GM18507 (cell line): ENCODE results near the gene STK39.

Source experiments
- DNase-seq: peaks from one replicate; pipeline ENCODE4 v3.0.0; 2011; ENCODE audit warnings: low read depth; ENCODE audit not compliant: insufficient read length; ENCODE audit errors: extremely low spot score
- FAIRE-seq: peaks from 2 replicates; lab custom pipeline; 2011; peaks lifted over from hg19 to GRCh38; lab: Jason Lieb, UNC

The STK39 gene

DNA sequence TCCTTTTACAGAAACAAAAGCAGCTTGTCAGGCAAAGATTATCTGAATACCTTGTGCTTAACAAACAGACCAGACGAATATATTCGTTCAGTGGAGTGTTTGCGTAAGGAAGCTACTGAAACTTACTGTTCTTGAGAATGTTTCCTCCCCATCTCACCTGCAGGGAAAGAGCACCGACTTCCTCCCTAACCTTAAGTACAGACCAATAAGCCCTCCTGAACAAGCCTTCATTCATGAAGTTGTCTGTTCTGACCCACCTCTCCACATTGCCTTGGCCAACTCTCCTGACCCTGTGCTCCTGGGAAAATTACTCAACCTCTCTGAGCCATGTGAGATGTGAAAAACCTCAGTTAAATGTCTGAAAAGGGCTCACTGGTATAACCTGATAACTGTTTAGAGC, 35.2 kb downstream of the STK39 start:
- DNase-seq (no peak), FAIRE-seq (no peak)

DNA sequence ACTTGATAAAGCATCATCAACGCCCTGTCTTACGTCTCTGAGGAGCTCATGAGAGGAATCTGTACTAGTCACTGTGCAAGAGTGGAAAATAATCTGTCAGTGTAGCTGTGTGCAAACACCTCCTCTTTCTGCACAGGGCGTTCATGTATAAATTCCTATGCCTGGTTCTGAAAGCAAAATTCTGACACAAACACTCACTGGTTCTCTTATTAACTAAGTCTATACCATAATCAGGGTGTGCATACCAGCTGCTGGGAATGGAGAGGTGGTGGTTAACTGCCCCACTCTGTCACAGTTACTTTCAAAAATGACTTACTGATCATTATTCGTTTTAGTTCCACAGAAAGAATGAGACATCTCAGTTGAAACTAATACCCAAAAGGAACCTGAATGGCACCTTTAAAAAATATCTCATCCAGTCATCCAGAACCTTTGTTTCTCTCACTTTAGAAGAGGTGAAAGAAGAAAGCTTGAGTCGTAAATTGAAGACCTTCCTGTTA, 35.7 kb downstream of the STK39 start:
- DNase-seq: no peak
- no peak for FAIRE-seq

DNA sequence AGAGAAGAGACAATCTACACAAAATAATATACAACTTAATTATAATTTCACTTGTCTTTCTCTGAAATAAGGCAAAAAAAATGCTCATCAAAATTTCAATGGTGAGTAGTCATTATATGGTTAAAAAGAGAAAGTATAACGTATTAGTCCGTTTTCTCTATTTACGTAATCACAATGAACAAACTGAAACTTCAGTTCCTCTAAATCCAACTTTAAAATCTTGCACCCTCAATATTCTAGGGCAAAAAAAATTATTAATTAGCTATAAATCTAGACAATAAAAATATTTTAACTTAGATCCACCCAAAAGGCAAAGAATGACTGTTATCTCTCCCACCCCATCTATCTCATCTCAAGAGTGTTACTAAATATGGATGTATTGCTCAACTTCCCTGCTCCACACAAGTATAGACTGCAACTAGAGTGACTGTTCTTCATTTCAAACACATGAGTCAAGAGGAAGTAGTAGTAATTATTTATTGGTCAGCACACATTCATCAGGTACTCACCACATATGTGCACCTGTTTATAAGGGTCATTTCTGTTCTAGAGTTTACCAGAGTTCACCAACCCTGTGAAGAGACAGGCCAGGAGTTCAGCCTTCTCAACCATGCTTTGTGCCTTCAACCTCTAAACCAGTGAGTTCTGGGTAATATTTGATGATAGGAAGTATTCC, 36.4 kb downstream of the STK39 start:
- FAIRE-seq (no peak), DNase-seq (no peak)

DNA sequence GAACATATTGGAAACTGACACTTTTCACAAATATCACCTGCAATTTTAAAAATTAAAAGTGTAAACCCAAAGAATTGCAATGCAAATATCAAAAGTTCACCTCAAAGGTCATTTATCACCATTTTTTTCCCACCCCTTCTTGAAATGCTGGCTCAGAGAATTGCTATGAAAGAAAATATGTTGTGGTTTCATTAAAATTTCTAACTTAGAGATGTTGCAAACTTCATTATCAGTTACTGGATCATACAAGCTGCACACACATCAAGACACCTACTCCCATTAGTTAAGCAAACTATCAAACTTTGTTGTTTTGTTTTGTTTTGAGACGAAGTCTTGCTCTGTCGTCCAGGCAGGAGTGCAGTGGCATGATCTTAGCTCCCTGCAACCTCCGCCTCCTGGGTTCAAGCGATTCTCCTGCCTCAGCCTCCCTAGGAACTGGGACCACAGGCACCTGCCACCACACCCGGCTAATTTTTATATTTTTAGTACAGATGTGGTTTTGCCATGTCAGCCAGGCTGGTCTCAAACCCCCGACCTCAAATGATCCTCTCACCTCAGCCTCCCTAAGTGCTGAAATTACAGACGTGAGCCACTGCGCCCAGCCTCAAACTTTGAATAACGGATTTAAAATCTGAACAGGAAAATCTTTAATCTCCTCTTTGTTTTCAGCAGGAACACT, 37.0 kb downstream of the STK39 start:
- DNase-seq (no peak), FAIRE-seq (no peak)

DNA sequence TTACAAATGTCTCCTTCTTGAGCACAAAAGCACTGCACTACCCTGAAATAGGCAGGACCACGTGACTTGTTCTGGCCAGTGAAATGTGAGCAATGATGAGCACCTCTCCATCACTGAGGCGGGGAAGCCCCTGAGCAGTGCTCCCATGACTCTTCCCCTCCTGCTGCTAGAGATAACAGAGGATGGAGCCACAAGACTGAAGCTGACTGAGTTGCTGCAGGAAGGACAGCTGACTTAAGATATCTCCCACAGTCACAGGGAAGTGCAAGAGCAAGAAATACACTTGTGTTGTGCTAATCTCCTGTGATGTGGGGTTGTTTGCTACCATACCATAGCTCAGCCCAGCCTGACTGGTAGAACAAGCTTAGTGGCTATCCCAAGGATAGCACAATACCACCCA, 38.7 kb downstream of the STK39 start:
- FAIRE-seq: no peak

DNA sequence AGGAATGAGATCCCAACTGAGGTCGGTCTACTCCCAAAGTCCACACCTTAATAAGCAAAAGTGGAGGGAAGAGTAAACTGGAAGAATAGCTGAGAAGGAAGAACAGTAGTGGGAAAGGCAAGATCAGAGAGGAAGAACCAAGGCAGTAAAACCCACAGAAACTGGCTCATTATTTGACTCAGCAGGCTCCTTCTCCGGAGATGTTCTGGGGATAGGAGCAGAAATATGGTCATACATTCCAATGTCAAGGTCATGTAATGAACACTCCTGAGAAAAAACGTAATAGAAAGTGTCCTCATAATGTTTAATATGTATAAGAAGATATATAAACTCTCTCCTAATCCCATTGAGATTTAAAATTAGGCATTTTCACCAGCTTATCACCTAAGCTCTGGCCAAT, 39.5 kb downstream of the STK39 start:
- no peak for DNase-seq
- FAIRE-seq: no peak

More for the DNA sequence above, 38.7 kb downstream of the STK39 start:
- no peak for DNase-seq

DNA sequence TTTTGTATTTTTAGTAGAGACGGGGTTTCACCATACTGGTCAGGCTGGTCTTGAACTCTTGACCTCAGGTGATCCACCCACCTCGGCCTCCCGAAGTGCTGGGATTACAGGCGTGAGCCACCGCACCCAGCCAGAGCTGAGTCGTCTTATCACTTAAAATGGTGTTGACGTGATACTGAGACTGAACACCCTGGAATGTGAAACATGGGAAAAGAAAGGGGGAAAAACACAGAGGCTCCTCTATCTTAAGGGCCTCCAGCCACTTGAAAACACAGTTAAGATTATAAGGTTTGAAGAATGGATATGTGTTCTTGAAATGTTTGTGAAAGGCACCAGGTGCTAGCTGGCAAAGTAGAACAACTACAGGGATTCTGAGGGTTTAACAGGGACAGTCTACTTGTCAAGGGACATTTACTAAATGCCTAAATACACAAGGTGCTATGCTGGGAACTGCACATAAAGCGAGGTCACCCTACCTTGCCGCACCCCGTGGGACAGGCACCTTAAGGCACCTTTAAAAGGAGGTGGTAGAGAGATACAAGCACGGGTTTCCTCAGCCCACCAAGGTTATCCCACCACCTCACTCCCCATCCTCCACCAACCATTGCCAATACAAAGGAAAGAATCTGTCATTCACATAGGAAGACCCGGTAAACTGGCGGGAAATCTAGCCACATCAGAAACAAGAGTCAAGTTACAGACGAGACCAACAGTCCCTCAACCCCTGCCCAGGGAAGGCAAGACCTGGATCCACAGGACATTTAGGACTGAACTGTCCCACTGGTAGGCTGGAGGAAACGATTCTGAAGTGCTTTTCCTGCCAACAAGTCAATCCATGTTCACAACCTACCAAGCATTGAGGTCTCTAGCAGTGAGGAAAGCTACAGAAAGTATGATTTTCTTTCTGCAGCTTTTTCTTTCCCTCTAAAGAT, 43.4 kb downstream of the STK39 start:
- FAIRE-seq (no peak), DNase-seq (no peak)

DNA sequence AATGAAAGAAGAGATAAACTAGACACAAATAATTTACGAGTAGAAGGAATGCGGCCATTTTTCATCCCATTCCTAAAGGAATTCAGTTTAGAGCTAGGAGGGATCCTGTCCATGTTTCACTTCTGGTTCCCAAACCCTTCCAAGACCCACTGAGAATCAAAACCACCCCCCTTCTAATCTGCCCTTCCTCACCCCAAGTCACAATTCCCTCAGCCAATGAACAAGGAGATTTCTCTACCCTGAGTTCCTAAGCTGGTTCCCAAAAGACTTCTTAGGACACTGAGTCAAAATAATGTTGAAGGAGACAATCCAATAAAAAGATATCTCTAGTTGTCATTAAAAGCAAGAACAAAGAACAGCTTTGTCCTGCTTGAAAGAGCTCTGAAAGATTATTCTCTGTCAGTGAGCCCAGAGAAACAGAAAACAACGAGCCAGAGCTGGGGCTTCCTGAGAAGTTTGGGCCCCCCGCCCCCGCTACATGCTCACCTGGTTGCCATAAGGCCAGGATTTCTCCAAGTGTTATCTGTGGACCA, 45.7 kb downstream of the STK39 start:
- FAIRE-seq (no peak), DNase-seq (no peak)

DNA sequence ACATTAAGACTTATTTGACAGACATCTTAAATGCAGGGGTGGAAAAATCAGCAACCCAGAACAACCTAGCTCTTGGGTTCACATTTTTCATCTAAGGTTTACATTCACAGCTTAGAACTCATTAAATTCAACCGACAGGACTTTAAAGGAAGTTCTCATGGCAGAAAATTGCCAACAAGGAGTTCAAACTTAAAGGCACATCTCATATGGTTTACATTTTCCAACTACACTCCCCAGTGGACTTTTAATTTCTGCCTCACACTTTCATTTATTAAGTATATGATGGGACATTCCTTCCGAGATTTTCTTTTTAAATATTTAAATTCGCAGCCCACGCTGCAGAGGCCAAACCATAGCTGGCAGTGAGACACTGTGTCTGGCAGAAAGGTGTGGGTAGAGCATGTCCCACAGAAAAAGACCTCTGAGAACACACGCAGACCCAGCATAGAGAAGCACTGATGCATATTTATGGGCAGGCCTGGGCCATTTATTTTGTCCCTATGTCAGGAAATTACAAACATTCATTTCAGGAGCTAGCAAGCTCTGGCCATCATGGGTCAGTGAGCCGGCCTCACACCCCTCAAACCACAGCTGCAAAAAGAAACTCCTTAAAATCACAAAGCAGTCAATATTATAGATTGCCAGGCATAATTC, 46.3 kb downstream of the STK39 start:
- FAIRE-seq: no peak
- no peak for DNase-seq

DNA sequence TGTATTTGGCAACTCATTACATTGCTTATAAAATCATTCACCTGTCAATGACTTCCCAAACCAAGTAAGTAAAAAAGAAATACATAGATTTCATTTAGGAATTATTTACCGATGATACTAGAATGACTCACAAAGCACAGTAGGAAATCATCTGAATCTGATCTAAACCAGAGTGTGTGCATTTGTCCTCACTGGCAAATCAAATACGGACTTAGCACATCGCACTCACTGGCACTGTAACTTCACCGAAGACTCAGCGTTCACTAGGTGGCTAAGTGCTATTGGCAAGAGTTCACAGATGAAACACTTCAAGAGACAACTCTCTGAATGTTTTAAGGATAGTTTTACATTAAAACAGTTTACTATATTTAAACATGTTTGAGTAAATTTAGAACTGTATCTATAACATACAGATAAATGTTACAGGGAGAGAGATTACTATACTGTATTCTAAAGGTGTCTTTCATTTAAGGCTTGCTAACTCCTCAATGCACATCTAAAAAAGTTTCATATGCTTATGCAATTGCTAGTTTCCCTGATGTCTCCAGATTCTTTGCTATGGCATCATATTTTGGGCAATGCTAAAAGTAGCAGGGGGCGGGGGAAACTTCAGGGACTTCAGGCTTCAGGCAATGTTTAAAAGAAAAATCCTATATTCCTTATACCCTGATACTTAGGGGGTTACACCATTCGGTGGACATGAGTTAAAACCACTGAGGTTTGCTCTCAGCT, 48.8 kb downstream of the STK39 start:
- DNase-seq (no peak), FAIRE-seq (no peak)

DNA sequence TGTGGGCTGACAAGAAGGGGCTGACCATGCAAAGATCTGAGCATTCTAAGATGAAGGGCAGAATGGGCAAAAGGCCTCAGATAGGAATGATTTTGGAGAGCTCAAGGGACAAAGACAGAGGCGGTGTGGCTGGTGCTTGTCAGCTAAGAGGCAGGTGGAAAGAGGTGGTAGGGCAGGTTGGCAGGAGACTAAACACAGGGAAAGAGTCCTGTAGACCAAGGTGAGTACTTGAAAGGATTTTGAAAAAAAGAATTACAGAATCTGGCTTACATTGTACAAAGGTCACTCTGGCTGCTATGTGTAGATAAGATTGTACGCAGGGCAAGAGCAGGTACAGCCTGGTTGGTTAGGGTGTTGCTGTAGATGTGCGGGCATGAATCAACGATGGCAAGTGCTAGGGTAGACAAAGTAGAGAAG, 50.6 kb downstream of the STK39 start:
- no peak for FAIRE-seq
- no peak for DNase-seq

DNA sequence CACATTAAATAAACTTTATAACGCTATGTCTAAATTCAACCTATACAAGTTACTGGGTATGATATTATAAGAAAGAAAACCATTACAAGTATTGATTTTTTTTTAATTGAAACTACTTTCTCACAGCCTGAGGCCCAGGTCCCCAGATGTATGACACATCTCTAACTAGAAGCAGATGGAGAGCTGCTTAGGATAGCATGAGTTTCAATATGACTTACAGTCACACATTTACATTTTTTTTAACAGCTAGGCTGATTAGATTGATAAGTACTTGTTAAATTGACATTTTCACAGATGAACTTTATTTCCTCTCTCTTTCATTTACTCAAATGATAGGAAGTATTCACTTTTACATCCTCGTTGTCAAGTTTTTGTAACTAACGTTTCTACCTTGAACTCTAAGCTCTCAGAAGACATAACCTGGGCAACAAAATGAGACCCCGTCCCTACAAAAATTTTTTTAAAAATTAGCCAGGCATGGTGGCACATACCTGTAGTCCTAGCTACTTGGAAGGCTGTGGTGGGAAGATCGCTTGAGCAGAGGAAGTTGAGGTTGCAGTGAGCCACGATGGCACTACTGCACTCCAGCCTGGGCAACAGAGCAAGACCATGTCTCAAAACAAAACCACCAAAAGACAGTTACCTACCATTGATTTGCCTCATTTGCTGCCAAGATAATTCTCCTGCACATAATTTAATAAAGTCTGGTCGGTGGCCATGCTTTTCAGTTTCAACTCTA, 52.4 kb downstream of the STK39 start:
- DNase-seq (peak; percentile 52), FAIRE-seq (peak; percentile 76)

DNA sequence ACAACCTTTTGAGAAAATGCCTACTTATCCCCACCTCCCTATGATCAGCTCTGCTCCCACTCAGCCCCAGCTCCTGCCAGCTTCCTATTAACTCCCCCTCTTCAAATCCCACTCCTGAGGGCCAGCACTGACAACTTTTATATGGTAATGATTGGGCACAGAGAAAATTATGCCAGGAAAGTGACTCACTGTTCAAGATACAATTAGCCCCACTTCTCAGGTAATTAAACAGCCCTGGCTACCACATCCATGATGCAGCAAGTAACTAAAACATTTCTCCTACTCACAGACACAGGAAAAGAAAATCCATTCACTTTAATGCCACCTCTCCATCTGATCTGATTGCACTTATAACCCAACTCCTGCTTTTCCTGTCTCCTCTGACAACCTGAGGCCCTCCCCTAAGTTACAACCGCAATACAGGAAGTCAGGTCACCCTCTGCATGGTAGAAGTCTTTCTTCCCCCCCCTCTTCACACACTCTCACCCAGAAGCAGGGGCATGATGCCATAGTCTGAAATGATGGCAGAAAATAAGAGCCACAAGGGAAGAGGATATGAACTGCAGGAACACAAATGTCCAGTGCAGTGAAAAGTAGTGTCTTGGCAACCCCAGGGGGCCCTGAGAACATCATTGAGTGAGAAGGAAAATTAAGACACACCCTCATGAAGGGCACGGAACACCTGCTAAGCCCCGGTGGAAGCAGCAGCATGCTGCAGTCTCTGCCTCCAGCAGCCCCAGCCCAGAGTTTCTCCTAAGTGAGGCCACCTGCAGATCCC, 54.4 kb downstream of the STK39 start:
- DNase-seq: no peak
- FAIRE-seq: no peak

DNA sequence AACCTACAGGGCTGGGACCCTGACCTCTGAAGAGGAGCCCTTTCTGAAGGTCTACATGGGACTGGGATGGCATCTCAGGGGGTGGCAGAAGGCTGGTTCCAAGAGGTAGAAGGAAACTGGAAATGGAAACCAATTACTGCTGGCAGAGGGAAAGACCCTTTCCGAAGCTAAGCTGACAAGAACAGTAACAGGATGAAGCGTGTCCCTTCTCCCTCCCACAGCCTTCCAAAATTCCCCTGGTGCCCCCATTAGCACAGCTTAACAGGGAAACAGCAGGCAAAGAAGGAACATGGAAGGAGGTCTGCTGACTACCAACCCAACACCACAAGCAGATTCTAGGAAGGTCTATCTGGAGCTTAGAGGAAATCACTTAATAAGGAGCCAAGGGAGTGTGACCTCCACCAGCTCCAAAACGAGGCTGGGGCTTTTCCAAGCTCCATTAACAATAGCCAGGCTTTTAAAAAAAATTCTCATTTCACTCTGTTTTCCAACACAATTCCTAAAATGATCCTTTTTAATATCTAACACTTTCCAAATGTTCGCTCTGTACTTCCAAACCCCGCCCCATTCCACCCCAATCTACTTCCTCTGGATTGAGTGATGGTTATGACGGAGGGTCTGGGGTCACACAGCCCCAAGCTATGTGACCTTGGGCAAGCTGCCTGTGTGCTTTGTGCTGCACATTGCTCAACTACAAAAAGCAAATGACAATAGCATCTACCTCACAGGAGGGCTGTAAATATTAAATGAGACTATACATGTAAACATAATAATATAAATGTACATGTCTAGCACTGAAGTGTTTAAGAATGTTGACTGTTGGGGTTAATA, 55.2 kb downstream of the STK39 start:
- FAIRE-seq (no peak), DNase-seq (no peak)

DNA sequence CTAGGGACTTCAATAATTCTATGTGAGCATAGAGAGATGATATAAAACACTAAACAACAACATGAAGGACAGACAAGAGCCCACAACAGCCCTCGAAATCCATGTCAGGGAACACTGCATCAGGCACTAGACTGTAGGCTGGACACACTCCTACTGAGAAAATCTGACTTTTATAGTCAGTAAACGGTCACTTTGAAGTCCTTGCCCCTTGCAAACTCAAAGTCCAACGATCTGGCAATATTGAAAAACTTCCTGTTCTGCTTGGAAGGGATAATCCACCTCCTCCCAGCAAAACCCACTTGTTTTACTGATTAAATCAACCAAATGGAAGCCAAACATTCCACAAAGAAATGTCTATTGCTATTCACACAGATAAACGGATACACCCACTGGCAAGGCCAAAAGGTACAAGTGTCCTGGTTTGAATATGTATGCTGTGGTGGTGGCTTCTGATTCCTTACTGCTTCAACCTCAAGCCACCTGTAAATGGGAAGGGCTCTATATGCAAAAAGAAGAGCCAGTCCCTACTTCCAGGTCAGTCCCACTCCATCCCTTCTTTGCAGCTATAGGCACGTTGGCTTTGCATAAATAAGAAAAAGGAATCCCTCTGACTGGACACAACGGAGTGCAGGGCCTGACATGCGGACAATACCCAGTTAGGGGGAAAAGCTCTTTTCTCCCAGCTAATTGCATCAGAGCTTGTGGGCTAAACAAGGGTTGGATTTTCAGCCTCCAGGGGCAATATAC, 56.6 kb downstream of the STK39 start:
- FAIRE-seq (no peak), DNase-seq (no peak)
